Stimulated activated CD8-positive, alpha-beta memory T cell treated with anti-CD3 and anti-CD28 coated beads, Interleukin-15, amount 100 ng/mL, for 4 hours (primary cell): ENCODE data around the gene NINJ1.

Experiments used
- DNase-seq, 2 donors: peaks; one replicate each; pipeline ENCODE4 v3.0.0-alpha.2; 2020; ENCODE audit warnings: low read depth in 2 of 2

Gene NINJ1

DNA sequence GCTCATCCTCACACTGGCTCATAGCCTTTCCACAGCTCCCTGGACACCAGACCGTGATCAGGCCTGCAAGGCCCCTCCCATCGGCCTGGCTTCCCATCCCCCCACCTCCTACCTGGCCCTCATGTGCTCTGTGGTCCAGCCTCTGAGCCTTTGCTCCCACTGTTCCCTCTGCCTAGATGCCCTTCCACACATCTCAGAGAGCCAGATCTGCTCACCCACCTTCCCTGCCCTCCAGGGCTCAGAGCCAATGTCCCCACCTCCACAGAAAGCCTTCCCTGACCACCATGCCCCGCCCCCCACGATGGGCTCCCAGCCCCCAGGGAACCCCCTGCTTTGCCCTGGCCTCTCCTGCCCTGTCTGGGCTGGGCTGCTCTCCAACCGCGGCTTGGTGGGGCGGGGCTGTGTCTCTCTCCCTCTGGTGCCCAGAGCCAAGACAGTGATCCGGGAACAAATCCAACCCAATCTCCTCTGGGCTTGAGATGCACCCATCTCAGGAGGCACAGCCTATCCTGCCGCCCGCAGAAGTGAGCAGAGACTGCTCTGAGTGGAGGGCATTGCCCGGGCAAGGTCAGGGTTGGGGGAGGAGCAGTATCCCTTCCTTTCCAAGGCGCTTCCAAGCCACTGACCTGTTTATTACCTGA is 1.6 kb downstream of the NINJ1 start:
- DNase-seq = no peak

DNA sequence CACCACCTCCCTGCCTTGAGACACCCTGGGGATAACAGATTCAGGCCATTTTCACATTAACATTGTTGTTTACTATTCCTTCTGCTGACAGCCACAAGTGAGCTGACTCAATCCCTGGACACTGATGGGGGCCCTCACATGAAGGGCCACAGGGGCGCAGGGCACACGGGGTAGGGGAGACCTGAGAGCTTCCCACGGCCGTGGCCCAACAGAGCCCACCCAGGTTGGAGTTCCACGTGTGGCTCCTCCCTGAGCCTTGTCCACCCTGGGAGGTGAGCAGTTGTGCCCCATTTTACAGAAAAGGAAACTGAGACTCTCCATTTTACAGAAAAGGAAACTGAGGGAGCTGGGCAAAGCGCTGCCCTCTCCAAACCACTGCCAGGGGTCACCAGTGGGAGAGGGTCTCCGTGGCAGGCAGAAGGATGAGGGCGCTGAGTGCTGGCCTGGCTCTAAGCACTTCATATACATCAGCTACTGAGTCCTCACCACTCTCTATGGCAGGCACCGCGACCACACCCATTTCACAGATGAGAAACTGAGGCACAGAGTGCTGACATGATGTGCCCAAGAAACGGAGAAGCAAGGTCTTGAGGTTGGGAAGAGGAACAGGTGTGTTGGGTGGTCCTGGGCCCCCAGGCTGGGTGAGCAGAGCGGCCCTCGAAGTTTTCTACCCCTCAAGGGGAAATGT is 2.3 kb downstream of the NINJ1 start:
- no peak for DNase-seq

DNA sequence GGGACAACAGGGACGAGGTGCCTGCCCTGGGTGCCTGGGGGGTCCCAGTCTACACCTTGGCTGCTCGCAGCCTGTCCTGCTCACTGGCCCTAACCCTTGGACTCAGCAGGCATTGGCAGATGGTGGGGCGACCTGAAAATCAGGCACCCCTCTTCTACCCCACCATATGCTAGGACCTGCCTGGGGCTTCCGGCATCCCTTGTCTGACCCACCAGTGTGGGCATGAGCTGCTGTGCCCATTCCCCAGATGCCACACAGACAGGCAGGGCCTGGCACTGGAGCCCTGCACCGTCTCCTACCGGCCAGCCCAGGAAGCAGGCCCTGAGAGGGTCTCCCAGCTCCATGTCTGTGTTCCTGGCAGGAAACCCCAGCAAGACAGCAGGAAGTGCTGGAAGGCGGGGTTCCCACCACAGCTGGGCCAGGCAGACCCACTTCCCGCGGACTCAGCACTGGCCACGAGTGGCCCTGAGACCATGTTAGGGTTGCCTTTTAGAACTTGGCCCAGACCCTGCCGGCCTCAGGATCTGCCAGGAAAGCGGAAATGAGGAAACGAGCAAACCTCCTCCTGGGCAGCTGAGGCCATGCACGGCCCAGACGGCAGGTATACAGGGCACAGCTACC is 3.1 kb downstream of the NINJ1 start:
- DNase-seq = no peak

DNA sequence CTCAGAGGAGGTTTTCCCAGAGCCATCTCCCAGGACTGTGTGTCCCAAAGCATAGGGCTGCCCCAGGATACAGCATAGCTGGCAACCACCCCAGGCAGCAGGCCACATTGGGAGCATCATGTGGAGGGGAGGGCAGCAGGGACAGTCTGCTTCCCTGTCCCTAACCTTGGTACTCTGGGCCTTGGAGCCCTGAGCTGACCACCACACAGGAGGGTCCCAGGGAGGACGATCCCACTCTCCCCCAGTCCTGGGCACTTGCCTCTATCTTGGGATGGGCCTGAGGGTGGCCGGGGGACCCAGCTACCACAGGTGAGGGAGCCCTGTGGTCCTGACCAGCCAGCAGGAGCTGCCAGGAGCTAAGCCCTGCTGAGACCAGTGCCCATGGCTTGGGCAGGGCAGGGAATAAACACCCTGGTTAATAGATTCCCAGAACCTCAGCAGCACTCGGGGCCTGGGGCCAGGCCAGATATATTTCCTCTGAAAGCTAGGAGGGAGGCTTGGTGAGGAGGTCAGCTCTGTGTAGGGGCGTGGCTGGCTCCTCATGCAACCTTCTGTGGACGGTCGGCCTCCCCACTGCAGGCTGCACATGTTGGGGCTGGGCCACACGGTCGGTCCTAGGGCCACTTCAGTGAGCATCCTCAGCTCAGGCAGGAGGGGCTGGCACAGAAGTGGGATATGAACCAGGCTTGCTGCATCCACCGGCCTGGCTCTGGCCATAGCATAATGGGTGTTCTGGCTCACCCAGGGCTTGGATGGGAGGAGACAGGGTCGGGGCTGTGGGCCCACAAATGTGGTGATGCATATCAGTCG is 4.2 kb downstream of the NINJ1 start:
- no peak for DNase-seq

DNA sequence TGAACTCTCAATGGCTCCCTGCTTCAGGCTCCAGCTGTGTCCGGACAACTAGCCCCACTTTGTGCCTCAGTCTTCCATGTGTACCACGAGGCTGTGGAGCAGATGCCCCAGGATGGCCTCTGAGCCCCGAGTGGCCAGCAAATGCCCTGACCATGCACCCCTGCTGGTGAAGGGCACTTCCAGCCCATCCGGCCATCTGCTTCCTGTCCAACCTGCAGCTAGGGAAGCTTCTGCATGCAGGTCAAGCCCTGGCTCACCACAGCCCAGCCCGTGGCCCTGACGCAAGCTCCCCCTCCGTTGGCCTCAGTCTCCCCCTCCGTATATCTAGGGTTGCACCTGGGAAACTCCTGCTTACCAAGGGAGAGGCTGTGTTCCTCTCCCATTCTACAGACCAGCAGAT is 4.8 kb downstream of the NINJ1 start:
- DNase-seq = no peak

DNA sequence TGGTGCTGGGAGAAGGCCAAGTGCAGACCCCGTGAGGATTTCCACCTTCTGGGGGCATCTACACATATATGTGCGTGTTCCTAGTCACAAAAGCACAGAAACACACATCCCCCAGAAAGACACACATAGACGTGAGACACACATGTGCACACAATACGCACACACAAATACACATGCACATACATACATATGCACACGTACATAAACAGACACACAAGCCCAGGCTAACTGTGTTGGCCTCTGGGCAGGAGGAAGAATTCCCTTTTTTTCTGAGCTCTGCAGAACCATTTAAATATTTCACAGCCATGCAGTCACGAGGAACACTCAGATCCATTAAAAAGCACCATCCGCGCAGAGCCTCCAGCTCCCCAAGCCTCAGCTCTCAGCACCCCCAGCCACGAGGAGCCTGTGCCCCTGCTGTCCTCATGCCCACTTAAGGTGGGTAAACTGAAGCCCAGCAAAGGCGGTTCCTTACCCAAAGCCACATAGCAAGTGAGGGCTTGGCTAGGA is 5.3 kb downstream of the NINJ1 start:
- no peak for DNase-seq

DNA sequence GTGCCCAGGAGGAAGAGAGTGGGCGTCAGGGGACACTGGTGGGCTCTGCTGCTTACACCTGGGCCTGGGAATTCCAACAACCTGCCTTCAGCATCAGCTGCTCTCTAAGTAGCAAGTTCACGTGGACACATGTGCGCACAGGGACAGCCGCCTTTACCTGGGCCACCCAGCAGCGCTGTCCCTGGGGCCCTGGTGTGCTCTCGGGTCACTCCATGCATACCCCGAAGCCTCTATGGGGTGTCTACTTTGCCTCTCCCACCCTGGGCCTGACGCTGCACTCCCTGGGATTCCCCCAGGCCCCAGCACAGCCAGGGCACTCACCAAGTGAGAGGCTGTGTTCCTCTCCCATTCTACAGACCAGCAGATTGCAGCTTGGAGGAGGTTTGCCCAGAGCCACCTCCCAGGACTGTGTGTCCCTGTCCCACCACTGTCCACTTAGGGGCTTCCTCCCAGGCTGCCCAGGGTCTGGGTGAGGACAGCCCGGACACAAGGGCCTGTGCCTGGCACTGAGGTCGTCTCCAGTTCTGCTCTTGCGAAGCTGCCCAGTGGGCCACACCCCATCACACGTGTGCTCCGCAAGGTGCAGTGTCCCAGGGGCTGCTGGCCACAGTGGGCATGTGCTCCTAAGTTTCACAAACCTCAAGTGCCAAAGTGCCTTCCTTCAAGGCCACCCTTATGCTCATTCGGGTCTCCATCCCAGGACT is 5.9 kb downstream of the NINJ1 start:
- no peak for DNase-seq

DNA sequence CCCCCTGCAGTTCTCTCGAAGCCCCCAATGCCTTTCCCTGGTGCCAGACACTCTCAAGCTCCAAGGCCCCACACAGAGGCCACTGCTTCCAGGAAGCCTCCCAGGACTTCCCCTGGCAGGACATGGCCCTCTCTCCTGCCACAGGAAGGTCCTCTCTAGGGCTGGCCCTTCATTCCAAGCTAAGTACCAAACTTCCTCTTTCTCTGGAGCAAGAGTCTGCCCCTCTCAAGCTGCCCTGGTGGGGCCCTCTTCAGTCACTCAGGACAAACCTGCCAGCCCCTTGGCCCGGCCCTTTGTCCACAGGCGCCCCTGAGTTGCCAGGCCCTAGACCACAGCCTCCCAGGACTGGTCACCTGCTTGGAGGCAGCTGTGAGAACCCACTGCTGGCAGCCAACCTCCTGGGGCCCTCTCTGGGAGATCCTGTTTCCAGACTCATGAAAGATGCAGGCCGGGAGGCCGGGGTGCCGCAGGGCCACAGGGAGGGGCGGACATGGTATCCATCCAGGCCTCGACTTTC is 6.6 kb downstream of the NINJ1 start:
- no peak for DNase-seq

DNA sequence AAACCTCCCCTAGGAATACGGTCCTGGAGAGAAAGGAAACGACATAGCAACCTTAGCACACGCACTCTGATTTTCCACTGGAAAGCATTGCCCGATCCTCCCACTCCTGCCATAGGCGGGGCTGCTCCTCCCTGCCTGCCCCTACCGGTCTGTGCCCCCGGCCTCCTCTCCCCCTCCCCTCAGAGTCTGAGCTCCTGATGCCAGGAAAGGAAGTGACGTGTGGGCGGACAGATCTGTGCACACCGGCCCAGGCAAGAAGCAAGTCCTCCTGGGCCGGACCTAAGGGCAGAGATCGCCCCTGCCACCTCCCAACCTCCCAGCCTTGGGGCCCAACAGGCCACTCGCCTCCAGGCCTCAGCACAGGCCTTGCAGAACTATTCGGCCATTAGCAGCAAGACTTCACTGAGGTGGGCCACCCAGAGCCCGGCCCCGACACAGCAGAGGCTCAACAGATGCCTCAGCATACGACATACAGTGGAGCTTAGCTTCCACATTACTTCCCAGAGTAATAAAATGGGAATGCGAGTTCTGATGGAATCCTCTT is 7.2 kb downstream of the NINJ1 start:
- no peak for DNase-seq

DNA sequence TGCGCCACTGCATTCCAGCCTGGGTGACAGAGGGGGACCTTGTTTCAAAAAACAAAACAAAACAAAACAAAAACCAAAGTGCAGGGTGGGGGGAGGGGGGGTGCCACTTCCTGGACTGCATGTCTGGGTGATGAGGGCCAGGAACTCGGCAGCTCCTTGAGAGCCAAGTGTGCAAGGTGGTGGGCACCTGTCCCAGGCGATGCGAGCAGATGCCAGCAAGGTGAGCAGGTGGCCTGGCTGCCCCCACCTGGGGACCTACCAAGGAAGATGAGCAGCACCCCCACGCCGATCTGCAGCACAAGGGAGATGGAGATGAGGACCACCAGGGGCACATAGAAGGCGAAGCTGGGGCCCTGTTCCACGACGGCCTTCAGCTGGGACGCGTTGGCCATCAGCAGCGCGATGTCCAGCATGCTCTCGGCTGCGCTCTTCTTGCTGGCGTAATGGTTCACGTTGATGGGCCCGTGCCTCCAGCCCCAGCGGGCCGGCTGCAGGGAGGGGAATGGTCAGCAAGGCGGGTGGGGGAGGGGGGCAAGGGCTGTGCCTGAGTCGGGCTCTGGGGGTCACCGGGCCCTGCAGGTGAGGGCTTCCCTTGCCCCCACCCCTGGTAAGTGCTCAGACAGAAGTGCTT is 7.8 kb downstream of the NINJ1 start:
- DNase-seq = no peak

DNA sequence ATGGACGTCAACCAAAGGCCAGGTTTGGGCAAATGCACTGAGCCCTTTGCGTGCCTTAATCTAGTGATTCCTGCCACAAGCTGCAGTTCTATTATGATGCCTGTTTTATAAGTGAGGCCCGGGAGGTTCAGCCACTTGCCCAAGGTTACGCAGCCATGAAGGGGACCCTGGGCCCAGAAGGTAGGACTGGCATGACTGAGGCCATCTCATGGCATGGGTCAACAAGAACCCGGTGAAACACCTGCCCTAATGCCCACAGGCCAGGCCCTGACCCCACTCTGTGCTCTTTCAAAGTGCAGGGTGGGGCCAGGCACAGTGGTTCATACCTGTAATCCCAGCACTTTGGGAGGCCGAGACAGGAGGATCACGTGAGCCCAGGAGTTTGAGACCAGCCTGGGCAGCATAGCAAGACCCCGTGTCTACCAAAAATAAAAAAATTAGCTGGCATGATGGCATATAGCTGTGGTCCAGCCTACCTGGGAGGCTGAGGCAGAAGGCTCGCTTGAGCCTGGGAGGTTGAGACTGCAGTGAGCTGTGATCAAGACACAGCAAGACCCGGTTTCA is 8.6 kb downstream of the NINJ1 start:
- no peak for DNase-seq

DNA sequence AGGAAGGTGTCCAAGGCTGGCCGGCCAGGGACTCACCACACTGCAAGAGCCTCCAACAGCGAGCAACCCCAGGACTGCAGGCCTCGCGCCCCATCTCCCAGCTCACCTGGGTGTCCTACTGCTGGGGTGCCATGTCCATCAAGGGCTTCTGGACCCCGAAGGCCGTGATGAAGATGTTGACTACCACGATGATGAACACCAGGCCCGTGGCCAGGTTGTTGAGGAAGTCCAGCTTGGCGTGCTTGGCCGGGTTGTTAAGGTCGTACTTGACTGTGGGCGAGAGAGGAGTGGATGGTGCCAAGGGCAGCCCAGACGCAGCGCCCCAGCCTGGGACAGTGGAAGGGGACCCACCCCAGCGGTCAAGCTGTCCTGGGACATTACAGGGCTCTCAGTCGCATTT is 9.3 kb downstream of the NINJ1 start:
- no peak for DNase-seq

DNA sequence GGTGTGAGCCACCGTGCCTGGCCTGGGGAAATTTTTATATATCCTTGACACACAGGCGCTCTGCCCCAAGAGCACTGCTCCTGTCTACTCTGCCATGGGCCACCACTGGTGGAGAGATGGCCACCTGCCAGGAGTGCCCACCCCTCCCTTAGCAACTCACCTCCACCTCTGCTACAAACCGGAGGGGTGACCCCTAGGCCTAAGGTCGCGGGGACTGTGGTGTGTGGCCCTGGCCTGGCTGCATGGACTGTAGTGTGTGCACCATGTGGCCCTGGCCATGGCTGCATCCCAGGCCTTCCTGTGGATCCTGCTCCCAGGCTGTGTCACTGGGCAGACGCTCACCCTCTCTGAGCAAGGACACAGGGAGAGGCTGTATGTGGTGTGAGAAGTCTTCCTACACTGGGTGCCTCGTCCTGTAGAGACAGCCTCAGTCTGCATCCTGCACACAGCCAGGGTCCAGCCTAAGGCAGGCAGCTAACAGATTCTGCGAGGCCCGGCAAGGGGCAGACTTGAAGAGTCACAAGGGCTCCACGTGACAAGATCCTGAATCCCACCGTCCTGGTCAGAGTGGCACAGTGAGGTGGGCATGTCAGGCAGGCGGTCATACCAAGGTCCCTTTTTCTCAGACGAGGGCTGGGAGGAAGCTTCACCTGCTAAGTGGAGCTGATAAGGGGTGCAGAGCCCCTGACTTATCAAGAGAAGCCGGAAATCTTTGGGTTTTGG is 10.3 kb downstream of the NINJ1 start:
- DNase-seq = no peak

DNA sequence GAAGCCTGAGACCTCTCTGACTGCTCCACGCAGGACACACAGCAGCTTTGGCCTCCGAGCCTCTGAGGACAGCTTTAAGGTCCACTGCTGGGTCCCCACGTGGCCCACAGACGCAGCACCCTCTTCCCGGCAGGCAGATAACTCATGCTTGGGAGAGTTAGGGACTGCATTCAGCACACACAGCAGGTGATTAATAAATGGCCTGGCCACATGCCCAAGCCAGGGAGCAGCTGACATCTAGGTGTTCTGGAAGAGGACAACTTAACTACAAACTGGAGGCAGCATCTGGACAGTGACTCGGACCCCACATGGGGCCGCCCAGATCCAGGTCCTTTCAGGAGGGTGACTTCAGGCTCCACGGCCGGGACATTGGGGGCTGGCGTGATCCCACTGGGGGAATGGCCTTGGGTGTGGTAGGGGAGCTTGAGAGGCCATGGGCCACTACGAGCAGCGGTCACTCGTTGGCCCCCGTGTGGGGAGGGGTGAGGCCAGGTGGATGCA is 11.3 kb downstream of the NINJ1 start:
- DNase-seq = no peak

DNA sequence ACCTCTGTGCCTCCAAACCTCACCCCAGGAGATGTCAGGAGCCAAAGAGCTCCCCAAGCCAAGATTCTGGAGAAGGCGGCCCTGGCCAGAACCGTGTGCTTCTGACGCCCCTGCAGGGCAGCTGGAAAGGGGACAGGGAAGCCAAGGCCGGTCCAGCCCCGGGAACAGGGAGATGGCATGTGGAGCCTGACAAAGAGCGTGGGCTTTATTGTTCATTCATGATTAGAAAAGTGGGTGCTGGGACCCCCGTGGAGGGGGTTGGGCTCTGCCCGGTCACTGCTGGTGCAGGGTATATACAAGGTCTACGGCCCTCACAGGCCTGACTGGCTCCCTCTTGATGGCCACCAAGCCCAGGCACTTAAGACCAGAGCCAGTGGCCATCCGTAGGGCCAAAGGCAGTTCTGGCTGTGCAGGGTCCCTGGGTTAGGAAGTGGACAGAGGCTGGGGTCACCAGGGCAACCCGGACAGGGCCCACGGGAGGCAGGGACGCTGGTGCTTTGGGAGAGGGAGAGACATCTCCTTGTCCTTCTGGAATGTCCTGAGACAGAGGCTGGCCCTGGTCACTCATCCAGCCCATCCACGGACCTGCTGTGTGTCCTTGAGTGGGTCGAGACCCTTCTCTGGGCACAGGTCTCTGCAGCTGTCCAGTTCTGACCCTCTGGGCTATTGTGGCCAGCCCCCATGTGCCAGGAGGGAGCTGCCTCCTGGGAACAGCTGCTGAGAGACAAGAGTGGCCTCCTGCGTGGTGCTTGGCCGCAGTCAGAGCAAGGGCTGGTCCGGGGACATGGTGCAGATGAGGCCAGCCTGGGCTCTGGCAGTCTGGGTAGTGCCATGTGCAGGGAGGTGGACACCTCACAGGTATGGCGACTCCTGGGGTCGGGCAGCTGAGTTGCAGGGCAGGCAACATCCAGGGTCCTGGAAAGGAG is 12.5 kb downstream of the NINJ1 start:
- no peak for DNase-seq

DNA sequence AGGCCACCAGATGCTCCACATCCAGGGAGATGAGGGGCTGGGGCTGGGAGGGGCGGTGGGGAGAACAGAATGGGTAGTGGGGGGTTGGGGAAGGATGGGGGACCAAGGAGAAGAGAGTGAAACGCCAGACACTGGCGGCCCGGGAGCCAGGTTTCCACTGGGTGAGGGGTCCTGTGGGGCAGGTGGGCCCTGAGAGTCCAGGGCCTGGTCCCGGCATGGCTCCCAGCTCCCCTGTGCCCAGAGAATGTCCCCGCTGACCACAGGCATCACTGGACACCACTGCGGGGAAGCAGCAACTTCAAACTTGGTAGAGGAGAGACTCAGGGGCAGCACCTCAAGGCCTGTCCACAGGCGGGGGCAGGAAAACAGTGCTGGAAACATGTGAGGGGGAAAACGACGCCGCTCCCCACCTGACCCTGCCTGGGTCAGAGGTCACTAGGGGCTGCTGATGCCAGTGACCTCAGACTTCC is 13.2 kb downstream of the NINJ1 start:
- DNase-seq = no peak

DNA sequence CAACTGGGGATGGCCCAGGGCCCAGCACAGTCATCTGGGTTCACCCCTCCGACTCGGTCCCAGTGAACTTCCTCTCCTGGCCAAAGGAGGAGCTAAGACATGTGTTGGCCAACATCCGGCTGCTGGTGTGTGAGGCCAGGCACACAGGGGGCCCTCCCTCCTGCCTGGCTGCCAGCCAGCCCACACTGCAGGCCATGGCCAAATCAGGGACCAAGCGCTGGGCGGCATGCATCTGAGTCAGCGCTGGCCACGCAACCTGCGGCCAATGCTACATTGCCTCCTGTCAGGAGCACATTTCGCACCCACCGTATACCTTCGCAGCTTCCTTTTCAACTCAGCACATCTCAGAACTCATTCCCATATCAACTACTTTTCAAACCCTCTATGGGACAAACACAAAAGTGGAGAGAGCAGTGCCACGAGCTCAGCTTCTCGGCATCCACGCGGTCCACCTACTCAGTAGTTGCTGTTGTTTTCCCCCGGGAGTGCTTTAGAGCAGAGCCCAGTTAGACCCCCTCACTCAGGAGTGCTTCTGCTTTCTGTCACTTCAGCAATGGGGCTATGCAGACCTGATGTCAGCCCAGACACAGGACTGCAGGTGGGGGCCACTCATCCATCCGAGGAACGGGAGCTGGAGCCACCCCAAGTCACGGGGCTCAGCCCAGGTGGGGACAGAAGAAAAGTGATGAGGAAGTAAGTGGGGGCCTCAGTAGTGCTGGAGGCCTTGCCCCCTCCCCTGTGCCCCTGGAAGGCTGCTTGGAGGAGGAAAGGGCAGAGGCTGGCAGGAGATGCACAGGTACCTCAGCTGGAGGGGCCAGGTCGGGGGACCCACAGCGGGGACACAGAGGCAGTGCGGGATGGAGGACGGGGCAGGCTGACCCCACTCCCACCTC is 13.9 kb downstream of the NINJ1 start:
- no peak for DNase-seq

DNA sequence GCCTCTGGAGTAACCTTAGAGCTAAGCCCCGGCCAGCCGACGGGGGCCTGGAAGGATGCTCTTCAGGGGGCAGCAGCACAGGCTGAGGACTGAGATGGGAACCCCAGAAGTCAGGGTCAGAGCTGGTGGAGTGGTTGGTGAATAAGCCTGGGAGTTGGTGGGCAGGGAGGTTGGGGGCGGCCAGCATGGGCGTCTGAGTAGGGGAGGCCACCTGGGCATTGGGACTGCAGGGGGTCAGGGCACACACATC is 14.4 kb downstream of the NINJ1 start:
- DNase-seq = no peak
